ENCODE measurements around the gene CUEDC1.
"Not testable (repeated sequence)": the region's sequence is repeated elsewhere in the genome, so short reads cannot be mapped to it uniquely, and the experiment has no call there.

Gene CUEDC1

GRCh38 chr17:57984936-57985674 lies 29.9 kb upstream of the CUEDC1 start:
- no peak for DNase-seq

DNA sequence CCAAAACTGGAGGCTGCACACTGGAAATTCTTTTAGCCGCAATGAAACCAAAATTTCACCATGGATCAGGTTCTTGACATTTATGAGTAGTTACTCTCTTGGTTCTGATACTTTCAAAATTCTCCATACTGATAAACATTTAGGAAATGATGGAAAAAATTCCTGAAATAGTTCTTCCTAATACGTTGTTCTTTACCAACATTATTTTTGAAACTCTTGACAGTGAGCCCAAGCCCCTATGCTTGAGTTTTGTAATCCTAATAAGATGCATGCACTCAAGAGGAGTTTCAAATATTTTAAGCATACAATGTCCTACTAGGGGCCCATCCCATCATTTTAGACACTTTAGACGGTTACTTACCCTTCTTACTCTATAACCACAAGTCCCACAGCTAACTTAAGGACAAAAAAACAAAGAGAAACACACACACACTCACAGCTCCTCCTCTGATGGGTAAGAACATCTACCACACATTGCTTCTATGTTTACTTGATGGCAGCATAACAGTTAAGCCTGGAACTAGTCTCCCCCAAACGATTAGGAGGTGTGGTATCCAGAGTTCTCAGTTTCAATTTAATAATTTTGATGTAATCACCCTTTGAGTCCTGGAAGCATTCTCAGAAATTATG lies 29.2 kb upstream of the CUEDC1 start:
- no peak for DNase-seq

DNA sequence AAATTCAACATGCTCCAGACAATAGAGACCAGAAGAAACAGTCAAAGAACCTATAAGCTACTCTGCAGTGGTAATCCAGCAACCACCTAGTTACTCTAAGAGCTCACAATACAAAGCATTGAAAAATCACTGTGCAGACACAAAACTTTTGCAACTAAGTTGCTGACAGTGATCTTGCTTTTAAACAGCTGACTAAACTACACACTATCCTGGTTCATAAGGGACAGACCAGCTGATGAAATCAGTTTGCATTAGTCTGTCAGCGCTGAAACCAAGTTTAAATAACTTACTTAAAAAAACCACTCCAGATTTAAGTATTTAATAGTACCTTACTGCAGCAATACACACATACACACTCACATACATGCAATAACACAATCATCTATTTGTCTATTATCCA lies 28.2 kb upstream of the CUEDC1 start:
- no peak for DNase-seq

DNA sequence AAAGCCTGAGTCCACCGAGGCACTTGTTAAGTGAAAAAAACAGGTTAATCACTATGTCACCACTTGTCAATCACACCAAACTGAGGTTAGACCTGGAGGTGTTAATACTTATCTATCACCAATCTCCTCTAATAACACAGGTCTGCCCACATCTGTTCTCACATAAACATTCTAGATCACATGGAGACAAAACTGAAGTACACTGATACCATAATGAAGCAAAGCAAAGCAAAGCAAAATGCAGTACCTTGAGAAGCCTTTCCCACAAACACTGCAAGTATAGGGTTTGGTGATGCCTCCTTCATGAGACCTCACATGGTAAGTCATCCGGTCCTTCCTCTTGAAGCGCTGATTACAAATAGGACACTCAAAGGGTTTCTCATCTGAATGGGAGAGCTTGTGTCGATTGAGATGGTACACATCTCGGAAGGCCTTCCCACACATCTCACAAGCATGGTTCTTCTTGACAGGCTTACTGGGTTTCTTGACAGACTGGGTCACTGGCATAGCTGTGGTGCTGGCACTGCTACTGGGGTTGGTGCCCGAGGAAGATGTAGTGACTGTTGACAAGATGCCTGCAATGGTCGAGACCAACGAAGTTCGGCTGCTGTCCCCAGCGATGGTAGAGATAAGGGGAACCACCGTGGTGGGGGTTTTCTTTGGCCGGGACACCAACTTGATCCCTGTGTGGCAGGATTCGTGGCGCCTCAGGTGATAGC lies 27.4 kb upstream of the CUEDC1 start:
- DNase-seq, result no peak

DNA sequence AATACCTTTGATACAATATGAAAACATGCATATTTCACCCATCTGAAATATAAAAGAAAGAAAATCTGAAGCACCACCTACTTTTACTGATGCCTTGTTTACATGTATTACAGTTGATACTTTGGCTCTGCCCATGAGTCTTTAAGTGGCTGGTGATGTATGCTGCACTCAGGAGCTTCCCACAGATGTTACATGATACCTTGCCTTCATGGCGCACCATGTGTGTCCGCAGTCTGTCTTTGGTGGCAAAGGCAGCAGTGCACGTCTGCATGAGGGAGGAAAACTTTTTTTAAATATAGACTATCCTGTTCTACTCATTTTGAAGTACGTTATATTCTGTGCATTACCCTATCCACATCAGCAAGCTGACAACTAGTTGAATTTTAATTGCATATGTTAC lies 25.3 kb upstream of the CUEDC1 start:
- no peak for DNase-seq

- DNase-seq, result no peak
Observed at GRCh38 chr17:57979076-57979475, 23.9 kb upstream of the CUEDC1 start.

GRCh38 chr17:57976594-57976993 lies 21.4 kb upstream of the CUEDC1 start:
- no peak for DNase-seq

GRCh38 chr17:57975044-57975443 lies 19.8 kb upstream of the CUEDC1 start:
- no peak for DNase-seq

- not testable (repeated sequence) for DNase-seq
Observed at GRCh38 chr17:57974053-57974824, 19.0 kb upstream of the CUEDC1 start.

DNA sequence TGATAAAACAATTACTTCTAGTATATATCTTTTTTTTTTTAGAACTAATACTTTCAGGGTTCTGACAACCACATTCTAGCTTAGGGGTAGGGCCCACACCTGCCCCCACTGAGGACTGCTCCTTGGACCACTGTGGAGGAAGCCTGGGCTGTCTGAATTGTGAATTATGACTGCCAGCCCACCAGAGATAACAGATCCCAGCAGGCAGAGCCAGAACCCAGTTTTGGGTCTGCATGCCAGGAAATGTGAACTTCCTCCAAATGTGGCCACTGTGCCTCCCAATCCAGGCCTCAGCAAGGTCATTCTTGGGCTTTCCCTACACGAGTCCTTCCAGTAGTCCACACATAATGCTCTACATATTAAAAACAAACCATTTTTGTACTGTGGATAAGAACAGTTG lies 16.9 kb upstream of the CUEDC1 start:
- DNase-seq, result no peak

- no peak for DNase-seq
Observed at GRCh38 chr17:57971572-57971971, 16.4 kb upstream of the CUEDC1 start.

GRCh38 chr17:57970710-57971109 lies 15.5 kb upstream of the CUEDC1 start:
- DNase-seq, result no peak

DNA sequence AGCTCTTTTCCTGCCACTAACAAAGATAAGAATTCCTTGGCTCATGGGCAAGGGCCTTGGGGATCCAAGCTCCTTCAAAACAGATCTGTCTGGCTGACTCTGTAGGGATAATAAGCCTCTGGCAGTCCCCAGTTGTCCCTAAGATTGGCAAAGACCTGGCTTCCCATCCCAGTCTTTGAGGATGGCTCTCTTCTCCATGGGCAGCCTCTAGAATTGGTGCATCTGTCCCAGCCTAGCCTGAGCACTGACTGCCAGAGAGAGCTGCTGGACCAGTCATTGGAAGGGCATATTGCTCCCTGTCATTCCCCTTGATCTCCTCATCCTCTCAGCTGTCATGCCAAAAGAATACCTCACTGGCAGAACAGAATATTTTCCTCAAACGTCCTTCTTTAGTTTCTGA lies 13.2 kb upstream of the CUEDC1 start:
- no peak for DNase-seq

GRCh38 chr17:57966875-57967274 lies 11.7 kb upstream of the CUEDC1 start:
- DNase-seq, result no peak

- no peak for DNase-seq
Observed at GRCh38 chr17:57966246-57966645, 11.0 kb upstream of the CUEDC1 start.

DNA sequence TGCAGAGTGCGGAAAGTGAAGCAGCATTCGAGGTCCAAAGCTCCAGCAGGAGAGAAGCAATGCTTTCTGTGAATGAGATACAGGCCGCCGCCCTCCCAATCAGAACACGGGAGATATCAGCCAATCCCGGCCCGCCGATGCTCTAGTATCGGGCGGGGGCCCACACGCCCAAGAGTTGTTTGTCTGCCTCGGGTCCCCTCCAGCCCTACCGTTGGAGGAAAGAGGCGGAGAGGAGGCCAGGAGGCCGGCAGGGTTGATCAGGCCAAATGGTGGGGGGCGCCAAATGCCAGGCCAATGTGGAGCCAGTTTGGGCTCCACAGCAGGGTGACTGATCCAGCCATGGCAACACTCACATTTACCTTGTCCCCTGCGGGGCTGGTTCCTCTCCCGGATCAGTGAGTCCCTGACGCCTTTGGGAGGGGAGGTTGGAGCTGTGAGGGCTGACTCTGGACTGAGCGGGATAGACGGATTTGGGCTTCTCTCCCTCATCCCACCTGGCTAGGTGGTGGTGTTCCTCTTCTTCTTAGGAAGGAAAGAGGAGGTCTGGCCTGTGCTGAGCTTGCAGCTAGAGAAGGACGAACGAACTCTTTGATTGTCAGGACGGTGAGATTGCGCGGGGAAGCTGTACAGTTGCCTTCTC lies 10.4 kb upstream of the CUEDC1 start:
- no peak for DNase-seq

DNA sequence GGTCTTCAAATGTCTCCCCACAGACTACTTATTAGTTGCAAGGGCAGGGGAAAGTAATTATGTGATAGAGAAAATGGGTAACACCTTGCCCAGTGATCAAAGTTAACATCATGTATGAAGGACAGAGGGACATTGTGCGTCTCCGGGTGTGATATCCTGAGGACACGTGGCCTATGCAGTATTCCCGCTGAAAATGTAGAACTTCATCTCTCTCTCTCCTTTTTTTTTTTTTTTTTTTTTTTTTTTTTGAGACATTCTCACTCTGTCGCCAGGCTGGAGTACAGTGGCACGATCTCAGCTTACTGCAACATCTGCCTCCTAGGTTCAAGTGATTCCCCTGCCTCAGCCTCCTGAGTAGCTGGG lies 7.9 kb upstream of the CUEDC1 start:
- no peak for DNase-seq

DNA sequence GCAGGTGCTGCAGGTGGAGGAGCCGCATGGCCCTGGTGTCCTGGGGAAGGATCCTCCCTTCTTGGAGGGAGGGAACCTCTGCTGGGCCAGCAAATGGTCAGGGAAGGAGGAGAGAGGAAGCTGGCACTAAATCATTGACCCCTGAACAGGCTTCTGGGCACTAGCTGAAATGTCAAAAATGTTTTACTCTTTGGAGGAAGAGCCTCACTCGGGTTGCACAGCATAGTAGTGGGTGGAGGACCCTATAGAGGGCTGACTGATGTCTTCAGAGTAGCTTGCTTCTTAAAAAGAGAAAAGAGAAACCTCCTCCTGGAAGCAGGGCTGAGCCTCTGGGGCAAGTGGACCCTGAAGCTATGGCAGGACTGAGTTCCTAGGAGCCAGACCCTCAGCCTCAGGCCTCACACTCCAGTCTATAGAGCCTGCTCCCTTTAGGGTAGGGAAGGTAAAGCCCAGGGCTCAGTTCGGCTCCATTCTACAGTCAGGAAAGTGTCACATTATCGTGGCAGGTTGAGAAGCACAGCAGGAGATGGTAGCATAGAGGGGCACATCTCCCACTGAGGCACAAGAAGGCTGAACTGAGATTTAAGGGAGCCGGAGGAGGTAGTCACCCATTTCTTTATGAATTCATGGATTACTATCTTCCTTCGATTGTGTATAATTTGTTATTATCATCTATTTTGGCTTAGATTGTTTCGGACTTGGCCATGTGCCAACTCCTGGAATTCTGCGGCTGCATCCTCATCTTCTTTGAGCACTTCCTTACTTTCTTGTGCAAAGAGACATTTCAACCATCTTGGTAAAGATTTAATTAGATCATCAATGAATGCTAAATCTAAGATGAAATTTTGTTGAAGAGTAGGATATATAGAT lies 7.3 kb upstream of the CUEDC1 start:
- DNase-seq, result no peak

DNA sequence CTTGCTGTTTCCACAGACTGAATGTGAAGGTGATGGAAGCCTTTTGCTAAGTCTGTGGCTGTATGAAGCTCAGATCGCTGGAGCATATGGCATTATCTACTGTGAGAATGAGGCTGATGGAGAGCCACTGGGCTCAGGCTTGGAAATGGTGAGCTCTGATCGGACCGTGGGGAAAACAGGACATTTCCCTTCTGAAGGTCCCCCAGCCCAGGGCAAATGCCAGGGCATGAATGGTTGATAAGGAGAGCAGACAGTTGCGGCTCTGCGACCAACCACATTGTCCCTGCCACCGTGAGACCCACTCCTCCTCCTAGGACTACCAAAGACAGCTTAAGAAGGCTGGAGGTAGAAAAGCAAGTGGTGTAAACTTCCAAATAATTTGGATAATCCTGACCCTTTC lies 4.7 kb upstream of the CUEDC1 start:
- DNase-seq, result no peak

GRCh38 chr17:57958391-57958790 lies 3.2 kb upstream of the CUEDC1 start:
- DNase-seq, result not testable (repeated sequence)

DNA sequence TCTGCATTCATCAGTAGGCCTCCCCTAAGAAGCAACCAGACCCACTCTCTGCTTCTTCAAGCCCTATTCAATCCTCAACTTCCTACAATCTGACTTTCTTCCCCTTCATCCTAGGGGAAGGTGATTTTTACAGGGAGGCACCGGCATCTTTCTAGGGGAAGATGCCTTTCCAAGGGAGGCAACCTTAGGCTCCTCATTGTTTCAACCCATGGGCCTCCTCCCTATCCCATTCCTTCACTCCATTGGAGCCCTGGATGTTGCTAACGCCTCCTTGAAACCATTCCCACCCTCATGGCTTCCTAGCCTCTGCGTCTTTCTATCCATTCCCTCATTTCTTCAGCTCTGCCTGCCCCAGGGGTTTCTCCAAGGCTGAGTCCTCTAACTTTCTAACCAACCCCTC lies 2.7 kb upstream of the CUEDC1 start:
- no peak for DNase-seq
